Naive B cell (primary cell): ENCODE results near the gene PRKRA. TPM values are rescaled to one million over a fixed set of nuclear protein-coding genes. Genes with fewer than 3 reads are reported as not detected.
A peak's percentile ranks its signal among the peaks of the same experiment; 100 is the strongest.
"Not testable (repeated sequence)": the region's sequence is repeated elsewhere in the genome, so short reads cannot be mapped to it uniquely, and the experiment has no call there.

ENCODE experiments used
- ATAC-seq, 2 donors: fragments of 150-1000 bp; cut with Tn5 transposase; 2 replicates each; pipeline ENCODE4 v1.10.0; 2021; ENCODE audit warnings: low read depth in 2 of 2, mild to moderate bottlenecking in 2 of 2, moderate library complexity in 2 of 2
- DNase-seq: peaks from one replicate; pipeline ENCODE4 v3.0.0; 2022
- H3K27ac Mint-ChIP-seq, 6 donors: one replicate each; pipeline ENCODE4 v1.8.0; 2020 to 2022; ENCODE audit warnings: mild to moderate bottlenecking in 6 of 6, mixed read lengths in 6 of 6, moderate library complexity in 5 of 6, inconsistent platforms in 2 of 6
- H3K27me3 Mint-ChIP-seq, 3 donors: one replicate each; pipeline ENCODE4 v1.8.0; 2021 to 2022; ENCODE audit warnings: mixed read lengths in 3 of 3, mild to moderate bottlenecking in 1 of 3
- H3K36me3 Mint-ChIP-seq, 2 donors: one replicate each; pipeline ENCODE4 v1.8.0; 2020 to 2022; ENCODE audit warnings: mixed read lengths in 2 of 2, inconsistent platforms in 1 of 2, mild to moderate bottlenecking in 1 of 2
- H3K4me1 Mint-ChIP-seq, 3 donors: one replicate each; pipeline ENCODE4 v1.8.0; 2020 to 2022; ENCODE audit warnings: mixed read lengths in 3 of 3, inconsistent platforms in 1 of 3, mild to moderate bottlenecking in 1 of 3, moderate library complexity in 1 of 3
- H3K4me3 Mint-ChIP-seq, 8 donors: one replicate each; pipeline ENCODE4 v1.8.0; 2020 to 2022; ENCODE audit warnings: mild to moderate bottlenecking in 8 of 8, mixed read lengths in 8 of 8, moderate library complexity in 8 of 8, inconsistent platforms in 2 of 8
- H3K9me3 Mint-ChIP-seq, 7 donors: one replicate each; pipeline ENCODE4 v1.8.0; 2020 to 2022; ENCODE audit warnings: mixed read lengths in 7 of 7, mild to moderate bottlenecking in 5 of 7, inconsistent platforms in 2 of 7, moderate library complexity in 1 of 7
- polyA plus RNA-seq, 6 donors: library from polyadenylated mRNA; unstranded; fragments of 300-500 nt; fragmentation: Illumina TruSeq; gene quantifications; one replicate each; pipeline ENCODE4 v1.2.3, GENCODE V29; 2021; ENCODE audit warnings: low read depth in 6 of 6

PRKRA gene
- polyA plus RNA-seq, 6 donors from 2014 or later = 59.8 to 107 (median 75.9) TPM

DNA sequence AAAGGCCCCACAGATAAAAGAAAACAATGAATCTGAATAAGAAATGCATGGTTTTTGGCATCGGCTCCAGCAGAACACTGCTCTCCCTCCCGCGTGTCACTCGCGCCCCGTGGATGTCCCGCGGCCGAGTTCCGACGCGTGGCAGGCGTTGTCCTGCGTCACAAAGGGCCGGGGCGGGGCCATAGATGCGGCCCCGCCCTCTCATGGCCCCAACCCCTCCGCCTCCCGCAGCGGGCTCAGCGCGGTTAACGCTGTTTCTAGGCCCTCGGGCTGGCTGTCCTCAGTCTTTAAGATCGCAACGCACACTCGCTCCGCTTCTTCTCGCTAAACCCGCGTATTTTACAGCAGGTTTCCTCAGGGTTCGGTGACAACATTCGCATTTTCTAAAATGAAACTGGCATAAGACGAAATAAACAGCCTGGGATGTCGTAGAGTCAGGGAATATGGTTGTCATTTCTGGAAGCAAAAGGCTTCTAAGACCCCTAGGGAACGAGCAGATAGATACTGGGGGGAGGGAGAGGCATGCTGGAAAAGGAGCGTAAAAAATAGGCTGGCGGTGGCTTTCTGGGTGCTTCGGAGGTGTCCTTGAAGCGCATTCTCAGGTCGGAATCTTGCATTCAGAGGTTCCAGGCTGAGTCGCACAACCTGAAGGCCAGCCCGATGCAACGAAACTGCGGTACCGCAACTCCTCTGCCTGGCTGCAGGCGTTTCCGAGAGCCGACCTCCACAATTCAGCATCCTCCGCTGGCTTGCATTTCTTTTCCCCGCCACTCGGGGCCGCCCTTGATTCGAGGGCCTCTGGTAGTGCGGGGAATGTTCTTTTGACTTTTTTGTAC is 27.7 kb upstream of the PRKRA start, which contains the start of gene FKBP7:
TSS of gene FKBP7 (minus strand) at position 162 of the 836 bp plus-strand sequence. CDS start at position 61, 101 bp downstream.
- peak within 1 kb of the TSS; percentile 94 to 99 (median 98) for H3K4me3 Mint-ChIP-seq
- ATAC-seq = peak; percentile 75 to 78

DNA sequence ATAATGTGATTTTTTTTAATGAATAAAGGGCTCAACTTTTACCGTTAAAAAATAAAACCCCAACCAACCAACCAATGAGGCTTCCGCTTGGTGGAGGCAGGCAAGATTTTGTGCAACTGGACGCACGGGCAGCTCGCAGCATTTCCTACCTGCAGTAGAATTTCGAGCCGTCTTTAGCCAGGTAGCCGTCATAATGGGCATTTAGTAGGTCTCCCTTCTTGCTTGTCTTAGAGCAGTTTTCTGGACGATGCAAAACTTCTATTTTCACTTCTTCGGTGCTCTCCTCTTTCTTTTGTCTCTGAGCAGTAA is 27.1 kb upstream of the PRKRA start:
- H3K27me3 Mint-ChIP-seq = no peaks in the 10 kb centered on the region
- no peaks in the 10 kb centered on the region for H3K36me3 Mint-ChIP-seq
- peaks cover 22 to 47% (median 39%) of the 10 kb centered on the region in 3 donors for H3K4me1 Mint-ChIP-seq
- peak overlapping the region; percentile 96 to 100 (median 99) for H3K27ac Mint-ChIP-seq
- peak overlapping the region; percentile 94 to 99 (median 98) for H3K4me3 Mint-ChIP-seq
- DNase-seq (no peak), ATAC-seq (peak in 1 of 2 donors; percentile 0)
- no peaks in the 10 kb centered on the region for H3K9me3 Mint-ChIP-seq

More for the DNA sequence above, 27.7 kb upstream of the PRKRA start, which contains the start of gene FKBP7:
- DNase-seq = peak; percentile 80
- Mint-ChIP-seq H3K27ac (peak within 1 kb of the TSS; percentile 96 to 100 (median 99)), H3K9me3 (no peaks in the 10 kb centered on the region), H3K4me1 (peaks cover 22 to 48% (median 40%) of the 10 kb centered on the region in 3 donors), H3K27me3 (no peaks in the 10 kb centered on the region), H3K36me3 (no peaks in the 10 kb centered on the region)

GRCh38 chr2:178477443-178478129 is 26.6 kb upstream of the PRKRA start:
- no peaks in the 10 kb centered on the region for H3K36me3 Mint-ChIP-seq
- H3K27me3 Mint-ChIP-seq = no peaks in the 10 kb centered on the region
- peak overlapping the region; percentile 94 to 99 (median 98) for H3K4me3 Mint-ChIP-seq
- DNase-seq = no peak
- no peaks in the 10 kb centered on the region for H3K9me3 Mint-ChIP-seq
- peak overlapping the region; percentile 96 to 100 (median 99) for H3K27ac Mint-ChIP-seq
- ATAC-seq = no peak
- peaks cover 20 to 42% (median 34%) of the 10 kb centered on the region in 3 donors for H3K4me1 Mint-ChIP-seq

DNA sequence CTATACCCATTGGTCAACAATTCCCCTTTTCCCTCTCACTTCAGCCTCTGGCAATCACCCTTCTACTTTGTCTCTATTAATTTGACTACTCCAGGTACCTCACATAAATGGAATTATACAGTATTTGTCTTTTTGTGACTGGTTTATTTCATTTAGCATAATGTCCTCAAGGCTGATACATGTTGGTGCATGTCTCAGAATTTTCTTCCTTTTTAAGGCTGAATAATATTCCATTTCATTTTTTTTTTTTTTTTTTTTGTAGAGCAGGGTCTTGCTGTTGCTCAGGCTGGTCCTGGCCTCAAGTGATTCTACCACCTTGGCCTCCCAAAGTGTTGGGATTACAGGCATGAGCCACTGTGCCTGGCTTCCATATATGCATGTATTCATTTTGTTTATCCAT is 25.5 kb upstream of the PRKRA start:
- Mint-ChIP-seq H3K36me3 (no peaks in the 10 kb centered on the region), H3K27ac (peak overlapping the region in 4 of 6 donors; percentile 28 to 49 (median 36)), H3K9me3 (no peaks in the 10 kb centered on the region), H3K27me3 (no peaks in the 10 kb centered on the region), H3K4me3 (peak overlapping the region in 1 of 8 donors; percentile 98), H3K4me1 (peaks cover 13 to 31% (median 23%) of the 10 kb centered on the region in 3 donors)
- ATAC-seq (no peak), DNase-seq (no peak)

DNA sequence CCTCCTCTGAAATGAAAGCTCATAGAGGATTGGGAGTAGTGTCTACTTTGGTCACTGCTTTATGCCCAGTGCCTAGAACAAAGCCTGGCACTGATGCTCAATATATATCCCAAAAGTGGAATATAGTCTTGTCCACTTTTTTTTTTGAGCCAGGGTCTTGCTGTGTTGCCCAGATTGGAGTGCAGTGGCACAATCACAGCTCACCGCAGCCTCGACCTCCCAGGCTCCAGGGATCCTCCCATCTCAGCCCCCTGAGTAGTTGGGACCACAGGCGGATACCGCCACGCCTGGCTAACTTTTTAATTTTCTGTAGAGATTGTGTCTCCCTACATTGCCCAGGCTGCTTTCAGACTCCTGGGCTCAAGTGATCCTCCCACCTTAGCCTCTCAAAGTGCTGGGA is 23.6 kb upstream of the PRKRA start:
- no peaks in the 10 kb centered on the region for H3K9me3 Mint-ChIP-seq
- no peaks in the 10 kb centered on the region for H3K27me3 Mint-ChIP-seq

GRCh38 chr2:178473931-178474330 is 23.0 kb upstream of the PRKRA start:
- Mint-ChIP-seq H3K4me3 (no peak overlapping the region), H3K36me3 (no peaks in the 10 kb centered on the region), H3K9me3 (no peaks in the 10 kb centered on the region), H3K27ac (no peak overlapping the region), H3K4me1 (peaks cover 5 to 14% (median 9%) of the 10 kb centered on the region in 3 donors), H3K27me3 (no peaks in the 10 kb centered on the region)
- ATAC-seq (no peak), DNase-seq (no peak)

More for the DNA sequence above, 23.6 kb upstream of the PRKRA start:
- no peak overlapping the region for H3K4me3 Mint-ChIP-seq
- ATAC-seq = no peak
- DNase-seq = no peak
- H3K4me1 Mint-ChIP-seq = peaks cover 5 to 20% (median 15%) of the 10 kb centered on the region in 3 donors
- no peak overlapping the region for H3K27ac Mint-ChIP-seq
- no peaks in the 10 kb centered on the region for H3K36me3 Mint-ChIP-seq

GRCh38 chr2:178473373-178473772 is 22.4 kb upstream of the PRKRA start:
- H3K4me1 Mint-ChIP-seq = peaks cover 2 to 9% (median 3%) of the 10 kb centered on the region in 3 donors
- H3K27me3 Mint-ChIP-seq = no peaks in the 10 kb centered on the region
- no peaks in the 10 kb centered on the region for H3K36me3 Mint-ChIP-seq
- DNase-seq (no peak), ATAC-seq (no peak)
- no peaks in the 10 kb centered on the region for H3K9me3 Mint-ChIP-seq
- H3K27ac Mint-ChIP-seq = no peak overlapping the region
- H3K4me3 Mint-ChIP-seq = peak overlapping the region in 1 of 8 donors; percentile 54

DNA sequence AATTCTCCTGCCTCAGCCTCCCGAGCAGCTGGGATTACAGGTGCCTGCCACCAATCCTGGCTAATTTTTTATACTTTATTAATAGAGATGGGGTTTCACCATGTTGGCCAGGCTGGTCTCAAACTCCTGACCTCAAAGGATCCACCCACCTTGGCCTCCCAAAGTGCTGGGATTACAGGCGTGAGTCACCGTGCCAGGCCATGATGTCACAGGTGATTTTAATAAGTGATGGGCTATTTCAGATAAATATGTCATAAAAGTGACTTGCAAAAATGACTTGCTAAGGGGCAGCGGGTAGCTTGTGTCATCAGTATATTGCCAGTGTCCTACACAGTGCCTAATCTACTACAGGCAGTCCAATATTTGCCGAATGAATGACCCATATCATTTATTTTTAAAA is 20.3 kb upstream of the PRKRA start:
- not testable (repeated sequence) for H3K4me3 Mint-ChIP-seq, DNase-seq, ATAC-seq, H3K27ac Mint-ChIP-seq, H3K36me3 Mint-ChIP-seq, H3K27me3 Mint-ChIP-seq, H3K9me3 Mint-ChIP-seq, H3K4me1 Mint-ChIP-seq

GRCh38 chr2:178469219-178469849 is 18.4 kb upstream of the PRKRA start:
- DNase-seq = no peak
- no peak overlapping the region for H3K4me3 Mint-ChIP-seq
- H3K27ac Mint-ChIP-seq = no peak overlapping the region
- no peaks in the 10 kb centered on the region for H3K4me1 Mint-ChIP-seq
- H3K36me3 Mint-ChIP-seq = no peaks in the 10 kb centered on the region
- H3K27me3 Mint-ChIP-seq = no peaks in the 10 kb centered on the region
- H3K9me3 Mint-ChIP-seq = no peaks in the 10 kb centered on the region
- ATAC-seq = no peak

DNA sequence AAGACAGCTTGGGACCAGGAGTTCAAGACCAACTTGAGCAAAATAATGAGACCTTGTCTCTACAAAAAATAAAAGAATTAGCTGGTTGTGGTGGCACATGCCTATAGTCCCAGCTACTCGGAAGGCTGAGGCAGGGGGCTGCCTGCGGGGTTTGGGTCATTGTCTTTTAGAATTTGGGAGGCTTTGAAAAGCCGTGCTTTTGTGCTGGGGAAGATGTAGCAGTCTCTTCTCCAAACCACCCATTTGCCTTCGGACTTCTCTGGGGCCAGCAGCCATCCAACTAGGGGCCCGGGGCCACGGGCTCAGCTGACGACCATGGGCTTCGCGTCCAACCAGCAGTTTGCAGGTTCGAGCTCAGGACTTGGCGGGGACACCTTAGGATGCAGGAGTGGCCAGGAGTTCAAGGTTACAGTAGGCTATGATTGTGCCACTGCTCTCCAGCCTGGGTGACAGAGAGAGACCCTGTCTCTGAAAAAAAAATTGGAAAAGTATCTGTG is 6.5 kb upstream of the PRKRA start:
- no peak for DNase-seq

GRCh38 chr2:178455947-178456346 is 5.0 kb upstream of the PRKRA start:
- Mint-ChIP-seq H3K9me3 (no peaks in the 10 kb centered on the region), H3K4me3 (no peak overlapping the region), H3K27me3 (peaks cover 0 to 6% (median 0%) of the 10 kb centered on the region in 3 donors), H3K36me3 (no peaks in the 10 kb centered on the region), H3K27ac (peak overlapping the region in 1 of 6 donors; percentile 13), H3K4me1 (peaks cover 8 to 13% (median 9%) of the 10 kb centered on the region in 3 donors)
- ATAC-seq = no peak
- DNase-seq = no peak

More for the DNA sequence above, 6.5 kb upstream of the PRKRA start:
- ATAC-seq = no peak
- peaks cover 0 to under 1% (median 0%) of the 10 kb centered on the region in 7 donors for H3K9me3 Mint-ChIP-seq
- no peaks in the 10 kb centered on the region for H3K36me3 Mint-ChIP-seq
- H3K4me1 Mint-ChIP-seq = peaks cover 0 to 5% (median 0%) of the 10 kb centered on the region in 3 donors
- no peak overlapping the region for H3K4me3 Mint-ChIP-seq
- H3K27ac Mint-ChIP-seq = peak overlapping the region in 1 of 6 donors; percentile 66
- H3K27me3 Mint-ChIP-seq = peaks cover 0 to 6% (median 0%) of the 10 kb centered on the region in 3 donors

GRCh38 chr2:178452870-178453269 is 1.9 kb upstream of the PRKRA start:
- Mint-ChIP-seq H3K9me3 (no peaks in the 10 kb centered on the region), H3K36me3 (no peaks in the 10 kb centered on the region), H3K27ac (no peak overlapping the region), H3K27me3 (peaks cover 0 to 6% (median 0%) of the 10 kb centered on the region in 3 donors), H3K4me1 (peaks cover 14 to 31% (median 29%) of the 10 kb centered on the region in 3 donors), H3K4me3 (no peak overlapping the region)
- DNase-seq = no peak
- no peak for ATAC-seq

GRCh38 chr2:178452334-178452733 is 1.4 kb upstream of the PRKRA start:
- peaks cover 0 to 6% (median 0%) of the 10 kb centered on the region in 3 donors for H3K27me3 Mint-ChIP-seq
- ATAC-seq (no peak), DNase-seq (no peak)
- H3K4me1 Mint-ChIP-seq = peaks cover 14 to 32% (median 29%) of the 10 kb centered on the region in 3 donors
- peak overlapping the region in 7 of 8 donors; percentile 90 to 95 (median 93) for H3K4me3 Mint-ChIP-seq
- H3K27ac Mint-ChIP-seq = peak overlapping the region in 1 of 6 donors; percentile 3
- H3K9me3 Mint-ChIP-seq = no peaks in the 10 kb centered on the region
- H3K36me3 Mint-ChIP-seq = no peaks in the 10 kb centered on the region
